Measurements from ENCODE around the gene RABGAP1L. TPM values are rescaled to one million over a fixed set of nuclear protein-coding genes. Genes with fewer than 3 reads are reported as not detected.

RABGAP1L gene
- total and polyA plus RNA-seq, 2 donors (not counting 3 experiments of a cell fraction or from before 2014, with no cell fraction given) = 6.4 to 22.2 TPM

GRCh38 chr1:174971466-174971865 lies 812.1 kb downstream of the RABGAP1L start:
- Histone ChIP-seq H3K36me3 (ENCODE audit: control insufficient read depth in 2 of 2, extremely low read depth in 1 of 2, insufficient read depth in 2 of 2, low read length in 2 of 2) (no peaks in the 10 kb centered on the region), H3K9me3 (replicated peaks; ENCODE audit: control insufficient read depth, insufficient read depth, low read length) (no peaks in the 10 kb centered on the region), H3K27ac (ENCODE audit: insufficient read depth, low read depth, low read length) (no peak overlapping the region), H3K4me2 (ENCODE audit: insufficient read depth, low read length) (no peak overlapping the region), H3K9ac (replicated peaks; ENCODE audit: extremely low read depth, insufficient read depth, low read length) (no peak overlapping the region), H3K4me1 (ENCODE audit: control insufficient read depth, extremely low read depth, insufficient read depth, low read length) (peaks cover 28% of the 10 kb centered on the region), H2AFZ (ENCODE audit: low read depth, low read length) (no peak overlapping the region), H4K20me1 (replicated peaks; ENCODE audit: control insufficient read depth, extremely low read depth, insufficient read depth, low read length) (no peaks in the 10 kb centered on the region), H3K4me3 (replicated peaks in 1 of 3; ENCODE audit: insufficient read depth in 1 of 3, low read depth in 1 of 3, low read length in 3 of 3) (no peak overlapping the region), H3K27me3 (ENCODE audit: control insufficient read depth in 2 of 2, insufficient read depth in 2 of 2, low read length in 2 of 2) (no peaks in the 10 kb centered on the region), H3K9me1 (replicated peaks; ENCODE audit: control insufficient read depth, extremely low read depth, insufficient read depth, low read length) (no peaks in the 10 kb centered on the region), H3K79me2 (ENCODE audit: control insufficient read depth, insufficient read depth, low read length) (no peaks in the 10 kb centered on the region)
- CTCF ChIA-PET = interaction anchor here (1.3 kb wide), 1 partner anchor 11 kb away, joined by 3 read pairs; no protein-coding TSS in a partner anchor
- dilution Hi-C loops (cut with MboI; ENCODE audit: extremely low pct_ligation_motif_present, low sequenced_read_pairs) = no loop called here
- FAIRE-seq (no peak), DNase-seq (ENCODE audit: low read depth, low spot score) (no peak)
- TF ChIP-seq GATA2 (IDR thresholded peaks at IDR 0.05; ENCODE audit: insufficient read depth, insufficient read length, low read depth, low read length) (no peak), POLR2A (IDR thresholded peaks at IDR 0.05; ENCODE audit: low read depth, low read length) (no peak), POLR2AphosphoS5 (IDR thresholded peaks at IDR 0.05; ENCODE audit: insufficient read depth, low read depth, low read length) (no peak), EZH2 (IDR thresholded peaks at IDR 0.05; ENCODE audit: borderline replicate concordance, low read depth, low read length, severe bottlenecking) (no peak)
- TF ChIP-seq, protein P1, sequence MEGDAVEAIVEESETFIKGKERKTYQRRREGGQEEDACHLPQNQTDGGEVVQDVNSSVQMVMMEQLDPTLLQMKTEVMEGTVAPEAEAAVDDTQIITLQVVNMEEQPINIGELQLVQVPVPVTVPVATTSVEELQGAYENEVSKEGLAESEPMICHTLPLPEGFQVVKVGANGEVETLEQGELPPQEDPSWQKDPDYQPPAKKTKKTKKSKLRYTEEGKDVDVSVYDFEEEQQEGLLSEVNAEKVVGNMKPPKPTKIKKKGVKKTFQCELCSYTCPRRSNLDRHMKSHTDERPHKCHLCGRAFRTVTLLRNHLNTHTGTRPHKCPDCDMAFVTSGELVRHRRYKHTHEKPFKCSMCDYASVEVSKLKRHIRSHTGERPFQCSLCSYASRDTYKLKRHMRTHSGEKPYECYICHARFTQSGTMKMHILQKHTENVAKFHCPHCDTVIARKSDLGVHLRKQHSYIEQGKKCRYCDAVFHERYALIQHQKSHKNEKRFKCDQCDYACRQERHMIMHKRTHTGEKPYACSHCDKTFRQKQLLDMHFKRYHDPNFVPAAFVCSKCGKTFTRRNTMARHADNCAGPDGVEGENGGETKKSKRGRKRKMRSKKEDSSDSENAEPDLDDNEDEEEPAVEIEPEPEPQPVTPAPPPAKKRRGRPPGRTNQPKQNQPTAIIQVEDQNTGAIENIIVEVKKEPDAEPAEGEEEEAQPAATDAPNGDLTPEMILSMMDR (IDR thresholded peaks at IDR 0.05; ENCODE audit: extremely low read depth in 1 of 2, insufficient read depth in 1 of 2, low read depth in 1 of 2, low read length in 2 of 2) = no peak
- POLR2A ChIA-PET = no interaction called here
- BruUV-seq (replicated peaks) = no TSS peak
- intact Hi-C loops (cut with micrococcal nuclease) = no loop called here

- H3K4me1 ChIP-seq (ENCODE audit: control insufficient read depth, extremely low read depth, insufficient read depth, low read length) = peaks cover 27% of the 10 kb centered on the region
- DNase-seq (ENCODE audit: low read depth, low spot score) = no peak
Measured at GRCh38 chr1:174971902-174972301, 812.6 kb downstream of the RABGAP1L start.

More at GRCh38 chr1:174971902-174972301, 812.6 kb downstream of the RABGAP1L start:
- intact Hi-C loops (cut with micrococcal nuclease) = no loop called here
- Histone ChIP-seq H3K27me3 (ENCODE audit: control insufficient read depth in 2 of 2, insufficient read depth in 2 of 2, low read length in 2 of 2) (no peaks in the 10 kb centered on the region), H2AFZ (ENCODE audit: low read depth, low read length) (no peak overlapping the region), H3K9ac (replicated peaks; ENCODE audit: extremely low read depth, insufficient read depth, low read length) (no peak overlapping the region), H3K4me3 (replicated peaks in 1 of 3; ENCODE audit: insufficient read depth in 1 of 3, low read depth in 1 of 3, low read length in 3 of 3) (no peak overlapping the region), H3K27ac (ENCODE audit: insufficient read depth, low read depth, low read length) (no peak overlapping the region), H4K20me1 (replicated peaks; ENCODE audit: control insufficient read depth, extremely low read depth, insufficient read depth, low read length) (no peaks in the 10 kb centered on the region), H3K4me2 (ENCODE audit: insufficient read depth, low read length) (no peak overlapping the region), H3K9me3 (replicated peaks; ENCODE audit: control insufficient read depth, insufficient read depth, low read length) (no peaks in the 10 kb centered on the region), H3K36me3 (ENCODE audit: control insufficient read depth in 2 of 2, extremely low read depth in 1 of 2, insufficient read depth in 2 of 2, low read length in 2 of 2) (no peaks in the 10 kb centered on the region), H3K79me2 (ENCODE audit: control insufficient read depth, insufficient read depth, low read length) (no peaks in the 10 kb centered on the region), H3K9me1 (replicated peaks; ENCODE audit: control insufficient read depth, extremely low read depth, insufficient read depth, low read length) (no peaks in the 10 kb centered on the region)
- POLR2A ChIA-PET = no interaction called here
- FAIRE-seq = no peak
- dilution Hi-C loops (cut with MboI; ENCODE audit: extremely low pct_ligation_motif_present, low sequenced_read_pairs) = no loop called here
- BruUV-seq (replicated peaks) = no TSS peak
- CTCF ChIA-PET = interaction anchor here (1.3 kb wide), 1 partner anchor 11 kb away, joined by 3 read pairs; no protein-coding TSS in a partner anchor
- TF ChIP-seq POLR2AphosphoS5 (IDR thresholded peaks at IDR 0.05; ENCODE audit: insufficient read depth, low read depth, low read length) (no peak), GATA2 (IDR thresholded peaks at IDR 0.05; ENCODE audit: insufficient read depth, insufficient read length, low read depth, low read length) (no peak), EZH2 (IDR thresholded peaks at IDR 0.05; ENCODE audit: borderline replicate concordance, low read depth, low read length, severe bottlenecking) (no peak), FOS (IDR thresholded peaks at IDR 0.05; ENCODE audit: borderline replicate concordance, insufficient read depth, low read length) (no peak), MYC (IDR thresholded peaks at IDR 0.05; ENCODE audit: low read depth, low read length) (no peak), MAX (IDR thresholded peaks at IDR 0.05; ENCODE audit: insufficient read depth, insufficient read length) (no peak), JUN (IDR thresholded peaks at IDR 0.05; ENCODE audit: borderline replicate concordance, insufficient read depth, insufficient read length, low read depth) (no peak), POLR2A (IDR thresholded peaks at IDR 0.05; ENCODE audit: low read depth, low read length) (no peak)
- TF ChIP-seq, protein P1 (IDR thresholded peaks at IDR 0.05; ENCODE audit: extremely low read depth in 1 of 2, insufficient read depth in 1 of 2, low read depth in 1 of 2, low read length in 2 of 2) = no peak

All from endothelial cell of umbilical vein (primary cell).